ENCODE measurements around the gene EXOC7.

DNA sequence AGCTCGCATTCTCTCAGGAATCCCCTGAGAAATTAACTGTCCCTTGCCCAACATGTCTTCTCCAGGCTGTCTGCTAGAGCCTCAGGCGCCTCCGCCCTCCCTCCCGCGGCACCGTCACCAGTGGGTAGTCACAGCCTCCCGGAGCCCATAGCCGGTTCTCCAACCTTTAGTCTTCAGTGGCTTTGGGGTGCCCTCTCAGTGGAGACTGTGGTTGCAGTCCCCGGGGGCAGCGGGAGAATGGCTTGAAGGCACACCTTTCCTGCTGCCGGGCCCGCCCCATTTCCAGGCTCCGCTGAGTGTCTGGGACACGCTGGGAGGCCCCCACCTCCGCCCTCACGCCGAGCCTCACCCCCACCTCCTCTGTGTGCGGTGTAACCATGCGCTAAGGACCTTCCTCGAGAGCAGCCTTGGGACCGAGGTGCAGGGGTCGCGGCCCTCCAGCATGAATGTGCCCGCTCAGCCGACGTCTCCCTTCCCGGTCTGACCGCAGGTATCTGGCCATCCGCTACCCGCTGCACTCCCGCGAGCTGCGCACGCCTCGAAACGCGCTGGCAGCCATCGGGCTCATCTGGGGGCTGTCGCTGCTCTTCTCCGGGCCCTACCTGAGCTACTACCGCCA, 27.3 kb downstream of the EXOC7 start:
- TF ChIP-seq, protein P1, sequence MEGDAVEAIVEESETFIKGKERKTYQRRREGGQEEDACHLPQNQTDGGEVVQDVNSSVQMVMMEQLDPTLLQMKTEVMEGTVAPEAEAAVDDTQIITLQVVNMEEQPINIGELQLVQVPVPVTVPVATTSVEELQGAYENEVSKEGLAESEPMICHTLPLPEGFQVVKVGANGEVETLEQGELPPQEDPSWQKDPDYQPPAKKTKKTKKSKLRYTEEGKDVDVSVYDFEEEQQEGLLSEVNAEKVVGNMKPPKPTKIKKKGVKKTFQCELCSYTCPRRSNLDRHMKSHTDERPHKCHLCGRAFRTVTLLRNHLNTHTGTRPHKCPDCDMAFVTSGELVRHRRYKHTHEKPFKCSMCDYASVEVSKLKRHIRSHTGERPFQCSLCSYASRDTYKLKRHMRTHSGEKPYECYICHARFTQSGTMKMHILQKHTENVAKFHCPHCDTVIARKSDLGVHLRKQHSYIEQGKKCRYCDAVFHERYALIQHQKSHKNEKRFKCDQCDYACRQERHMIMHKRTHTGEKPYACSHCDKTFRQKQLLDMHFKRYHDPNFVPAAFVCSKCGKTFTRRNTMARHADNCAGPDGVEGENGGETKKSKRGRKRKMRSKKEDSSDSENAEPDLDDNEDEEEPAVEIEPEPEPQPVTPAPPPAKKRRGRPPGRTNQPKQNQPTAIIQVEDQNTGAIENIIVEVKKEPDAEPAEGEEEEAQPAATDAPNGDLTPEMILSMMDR (conservative IDR thresholded peaks at IDR 0.05 in 1 of 2, IDR thresholded peaks at IDR 0.05 in 1 of 2; ENCODE audit: low read depth in 1 of 2, low read length in 2 of 2) = no peak
- TF ChIP-seq EZH2 (IDR thresholded peaks at IDR 0.05; ENCODE audit: low read length, missing control alignments) = no peak

All from fibroblast of lung (primary cell).